ENCODE measurements around the gene DPRX. TPM values are rescaled to one million over a fixed set of nuclear protein-coding genes. Genes with fewer than 3 reads are reported as not detected.

Gene DPRX
- total and polyA plus RNA-seq, 8 donors = 1.5 TPM; not detected in 7

DNA sequence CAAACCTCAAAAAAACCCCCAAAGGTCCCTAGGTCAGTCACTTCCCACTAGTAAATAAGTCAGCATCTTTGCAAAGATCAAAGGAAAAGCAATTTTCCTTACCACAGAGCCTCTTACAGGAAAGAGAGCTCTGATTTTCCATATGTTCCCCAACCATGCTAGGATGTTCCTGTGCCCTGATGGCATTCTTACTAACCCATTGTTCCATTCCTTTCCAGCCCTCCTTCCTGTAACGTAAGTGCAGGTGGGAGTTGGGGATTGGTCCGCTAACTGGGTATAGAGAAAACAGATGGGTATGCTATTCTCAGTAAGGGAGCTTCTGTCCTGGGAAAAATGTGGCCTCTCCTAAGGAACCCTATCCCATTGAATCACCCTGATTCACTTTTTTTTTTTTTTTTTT, 14.3 kb downstream of the DPRX start:
- 87 to 95% (median 90%) methylated on average over 2 of the region's 2 CpGs for WGBS, 5 donors
- no peaks in the 10 kb centered on the region for H3K36me3 ChIP-seq
- no peak overlapping the region for H3K4me3 ChIP-seq
- no peaks in the 10 kb centered on the region for H3K27me3 ChIP-seq
- no peak overlapping the region for H3K27ac ChIP-seq
- DNase-seq = no peak
- intact Hi-C loops (cut with DNase I; ENCODE audit: low total_unique reads) = no loop called here
- TF ChIP-seq, protein P1, sequence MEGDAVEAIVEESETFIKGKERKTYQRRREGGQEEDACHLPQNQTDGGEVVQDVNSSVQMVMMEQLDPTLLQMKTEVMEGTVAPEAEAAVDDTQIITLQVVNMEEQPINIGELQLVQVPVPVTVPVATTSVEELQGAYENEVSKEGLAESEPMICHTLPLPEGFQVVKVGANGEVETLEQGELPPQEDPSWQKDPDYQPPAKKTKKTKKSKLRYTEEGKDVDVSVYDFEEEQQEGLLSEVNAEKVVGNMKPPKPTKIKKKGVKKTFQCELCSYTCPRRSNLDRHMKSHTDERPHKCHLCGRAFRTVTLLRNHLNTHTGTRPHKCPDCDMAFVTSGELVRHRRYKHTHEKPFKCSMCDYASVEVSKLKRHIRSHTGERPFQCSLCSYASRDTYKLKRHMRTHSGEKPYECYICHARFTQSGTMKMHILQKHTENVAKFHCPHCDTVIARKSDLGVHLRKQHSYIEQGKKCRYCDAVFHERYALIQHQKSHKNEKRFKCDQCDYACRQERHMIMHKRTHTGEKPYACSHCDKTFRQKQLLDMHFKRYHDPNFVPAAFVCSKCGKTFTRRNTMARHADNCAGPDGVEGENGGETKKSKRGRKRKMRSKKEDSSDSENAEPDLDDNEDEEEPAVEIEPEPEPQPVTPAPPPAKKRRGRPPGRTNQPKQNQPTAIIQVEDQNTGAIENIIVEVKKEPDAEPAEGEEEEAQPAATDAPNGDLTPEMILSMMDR (IDR thresholded peaks at IDR 0.05) = no peak
- TF ChIP-seq EP300 (IDR thresholded peaks at IDR 0.05) (no peak), POLR2A (IDR thresholded peaks at IDR 0.05) (no peak), POLR2AphosphoS5 (IDR thresholded peaks at IDR 0.05) (no peak)
- H3K9me3 ChIP-seq = peaks cover 5 to 52% (median 35%) of the 10 kb centered on the region in 4 donors
- H3K4me1 ChIP-seq = no peaks in the 10 kb centered on the region

DNA sequence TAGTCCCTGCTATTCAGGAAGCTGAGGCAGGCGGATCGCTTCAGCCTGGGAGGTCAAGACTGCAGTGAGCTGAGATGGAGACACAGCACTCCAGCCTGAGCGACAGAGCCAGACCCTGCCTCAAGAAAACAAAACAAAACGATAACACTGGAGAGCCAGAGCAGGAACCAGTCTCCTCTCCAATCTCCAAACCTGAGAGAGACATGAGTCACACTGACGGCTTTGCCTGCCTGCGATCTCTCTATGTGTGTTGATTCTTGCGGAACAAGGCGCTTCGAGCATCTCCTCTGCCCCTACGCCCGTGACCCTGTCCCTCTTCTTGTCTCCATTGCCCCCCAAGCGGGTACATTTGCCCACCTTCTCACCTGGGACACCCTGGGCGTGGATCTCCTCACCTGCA, 15.6 kb downstream of the DPRX start:
- no peak for DNase-seq
- Histone ChIP-seq H3K27ac (no peak overlapping the region), H3K4me3 (no peak overlapping the region), H3K9me3 (peaks cover 5 to 63% (median 40%) of the 10 kb centered on the region in 4 donors), H3K27me3 (no peaks in the 10 kb centered on the region), H3K36me3 (no peaks in the 10 kb centered on the region), H3K4me1 (no peaks in the 10 kb centered on the region)
- WGBS, 5 donors = 93 to 96% (median 94%) methylated on average over 13 of the region's 13 CpGs
- intact Hi-C loops (cut with DNase I; ENCODE audit: low total_unique reads) = no loop called here
- TF ChIP-seq EP300 (IDR thresholded peaks at IDR 0.05) (no peak), POLR2AphosphoS5 (IDR thresholded peaks at IDR 0.05) (no peak), POLR2A (IDR thresholded peaks at IDR 0.05) (no peak)
- TF ChIP-seq, protein P1 (IDR thresholded peaks at IDR 0.05) = no peak

DNA sequence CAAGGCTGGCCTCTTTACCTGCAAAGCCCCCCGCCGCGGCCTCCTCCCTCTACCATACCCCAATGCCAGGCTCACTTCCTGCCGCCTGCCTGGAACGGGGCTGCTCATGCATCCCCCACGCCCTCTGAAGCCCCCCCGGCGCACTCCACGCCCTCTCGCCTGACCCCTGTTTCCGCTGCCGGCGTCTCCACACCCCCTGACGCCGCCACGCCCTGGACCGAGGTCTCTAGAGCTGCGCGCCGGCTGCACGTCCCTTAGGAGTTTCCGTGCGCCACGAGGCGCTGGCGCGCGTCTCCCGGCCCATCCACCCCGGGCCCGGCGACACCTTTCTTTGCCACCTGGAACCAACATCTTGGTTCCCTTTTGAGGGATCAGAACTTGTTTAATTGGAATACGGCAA, 16.0 kb downstream of the DPRX start:
- Histone ChIP-seq H3K9me3 (peaks cover 5 to 68% (median 43%) of the 10 kb centered on the region in 4 donors), H3K36me3 (no peaks in the 10 kb centered on the region), H3K4me1 (no peaks in the 10 kb centered on the region), H3K27me3 (no peaks in the 10 kb centered on the region), H3K27ac (no peak overlapping the region), H3K4me3 (no peak overlapping the region)
- no peak for DNase-seq
- TF ChIP-seq EP300 (IDR thresholded peaks at IDR 0.05) = no peak
- TF ChIP-seq, protein P1 (IDR thresholded peaks at IDR 0.05) = no peak
- no peak for TF ChIP-seq POLR2A (IDR thresholded peaks at IDR 0.05)
- no peak for TF ChIP-seq POLR2AphosphoS5 (IDR thresholded peaks at IDR 0.05)
- intact Hi-C loops (cut with DNase I; ENCODE audit: low total_unique reads) = no loop called here
- WGBS, 5 donors = 93 to 96% (median 96%) methylated on average over 33 of the region's 33 CpGs

DNA sequence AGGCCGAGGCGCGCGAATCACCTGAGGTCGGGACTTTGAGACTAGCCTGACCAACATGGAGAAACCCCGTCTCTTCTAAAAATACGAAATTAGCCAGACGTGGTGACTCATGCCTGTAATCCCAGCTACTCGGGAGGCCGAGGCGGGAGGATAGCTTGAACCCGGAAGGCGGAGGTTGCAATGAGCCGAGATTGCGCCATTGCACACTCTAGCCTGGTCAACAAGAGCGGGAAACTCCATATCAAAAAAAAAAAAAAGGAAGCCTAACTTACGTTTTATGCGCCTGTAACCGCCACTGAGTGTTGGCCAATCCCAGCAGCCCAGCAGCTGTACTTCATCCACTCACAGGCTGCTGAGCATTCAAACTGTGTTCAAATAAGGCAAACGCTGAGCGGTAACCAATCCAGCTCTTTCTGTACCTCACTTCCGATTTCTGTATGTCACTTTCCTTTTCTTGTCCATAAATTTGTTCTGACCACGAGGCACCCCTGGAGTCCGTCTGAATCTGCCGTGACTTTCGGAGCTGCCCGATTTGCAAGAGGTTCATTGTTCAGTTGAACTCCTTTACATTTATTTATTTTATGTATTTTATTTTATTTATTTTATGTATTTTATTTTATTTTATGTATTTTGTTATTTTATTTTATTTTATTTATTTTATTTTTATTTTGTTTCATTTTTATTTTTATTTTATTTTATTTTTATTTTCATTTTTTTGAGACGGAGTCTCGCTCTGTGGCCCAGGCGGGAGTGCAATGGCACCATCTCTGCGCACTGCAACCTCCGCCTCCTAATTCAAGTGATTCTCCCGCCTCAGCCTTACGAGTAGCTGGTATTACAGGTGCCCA, 18.2 kb downstream of the DPRX start:
- Histone ChIP-seq H3K9me3 (peaks cover 5 to 77% (median 45%) of the 10 kb centered on the region in 4 donors), H3K4me3 (no peak overlapping the region), H3K27ac (no peak overlapping the region), H3K4me1 (no peaks in the 10 kb centered on the region), H3K27me3 (no peaks in the 10 kb centered on the region), H3K36me3 (no peaks in the 10 kb centered on the region)
- TF ChIP-seq POLR2AphosphoS5 (IDR thresholded peaks at IDR 0.05) = no peak
- no peak for TF ChIP-seq EP300 (IDR thresholded peaks at IDR 0.05)
- no peak for TF ChIP-seq POLR2A (IDR thresholded peaks at IDR 0.05)
- no peak for DNase-seq
- WGBS, 5 donors = 93 to 97% (median 94%) methylated on average over 34 of the region's 34 CpGs
- intact Hi-C loops (cut with DNase I; ENCODE audit: low total_unique reads) = no loop called here

DNA sequence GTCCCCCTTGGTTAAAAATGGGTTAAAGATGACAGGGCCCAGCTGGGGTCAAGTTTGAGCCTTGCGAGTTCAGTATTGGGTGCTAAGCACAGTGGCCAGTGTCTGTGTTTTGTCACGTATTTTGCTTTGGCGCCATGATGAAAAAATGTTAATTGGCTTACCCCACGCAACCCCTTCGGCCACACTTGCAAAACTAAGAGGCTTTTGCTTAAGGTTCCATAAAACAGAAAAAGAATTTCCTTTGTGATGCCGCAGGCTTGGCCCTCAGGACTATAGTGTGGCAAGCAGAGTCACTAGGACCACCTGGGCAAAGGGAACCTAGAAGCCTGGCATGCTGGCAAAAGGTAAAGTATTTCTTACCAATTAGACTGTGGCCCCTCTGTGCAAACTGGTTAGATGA, 20.7 kb downstream of the DPRX start:
- Histone ChIP-seq H3K27me3 (no peaks in the 10 kb centered on the region), H3K36me3 (no peaks in the 10 kb centered on the region), H3K9me3 (peaks cover 5 to 85% (median 51%) of the 10 kb centered on the region in 4 donors), H3K27ac (no peak overlapping the region), H3K4me3 (no peak overlapping the region), H3K4me1 (no peaks in the 10 kb centered on the region)
- intact Hi-C loops (cut with DNase I; ENCODE audit: low total_unique reads) = no loop called here
- TF ChIP-seq, protein P1 (IDR thresholded peaks at IDR 0.05) = no peak
- TF ChIP-seq POLR2AphosphoS5 (IDR thresholded peaks at IDR 0.05) = no peak
- TF ChIP-seq EP300 (IDR thresholded peaks at IDR 0.05) = no peak
- TF ChIP-seq POLR2A (IDR thresholded peaks at IDR 0.05) = no peak
- no peak for DNase-seq
- WGBS, 5 donors = 87 to 94% (median 91%) methylated on average over 6 of the region's 6 CpGs
